ENCODE results near the gene FCRL1.

The FCRL1 gene

DNA sequence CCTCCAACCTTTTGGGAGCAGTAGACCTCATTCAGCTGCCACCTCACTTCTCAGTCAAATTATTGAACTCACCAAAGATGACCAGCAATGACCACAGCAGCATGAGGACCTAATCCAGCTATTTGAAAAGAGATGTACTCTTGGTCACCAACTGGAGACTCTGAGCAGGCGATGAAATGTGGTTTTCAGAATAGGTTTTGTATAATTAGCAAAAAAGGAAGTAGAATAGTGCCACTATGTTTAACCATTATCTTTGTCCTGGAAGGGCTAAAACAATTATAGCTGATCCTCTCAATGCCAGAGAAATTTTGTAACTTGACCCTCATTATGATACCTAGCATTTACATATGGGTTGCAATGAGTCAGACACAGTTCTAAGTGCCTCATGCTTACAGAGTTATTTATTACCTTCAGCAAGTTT lies 42.9 kb downstream of the FCRL1 start, which contains the start of gene FCRL2:
FCRL2 (minus strand) TSS at position 162 of the 421 bp plus-strand sequence; CDS start at position 103, 59 bp downstream.
- DNase-seq (ENCODE audit: low read depth): no peak
- H3K4me3 ChIP-seq (ENCODE audit: low read length): no peak within 1 kb of the TSS
- TF ChIP-seq CTCF (conservative IDR thresholded peaks at IDR 0.05; ENCODE audit: low read depth, low read length): no peak

GRCh38 chr1:157775101-157775870 lies 44.6 kb downstream of the FCRL1 start:
- DNase-seq (ENCODE audit: low read depth): no peak
- TF ChIP-seq CTCF (conservative IDR thresholded peaks at IDR 0.05; ENCODE audit: low read depth, low read length): no peak
- H3K4me3 ChIP-seq (ENCODE audit: low read length): no peak overlapping the region

DNA sequence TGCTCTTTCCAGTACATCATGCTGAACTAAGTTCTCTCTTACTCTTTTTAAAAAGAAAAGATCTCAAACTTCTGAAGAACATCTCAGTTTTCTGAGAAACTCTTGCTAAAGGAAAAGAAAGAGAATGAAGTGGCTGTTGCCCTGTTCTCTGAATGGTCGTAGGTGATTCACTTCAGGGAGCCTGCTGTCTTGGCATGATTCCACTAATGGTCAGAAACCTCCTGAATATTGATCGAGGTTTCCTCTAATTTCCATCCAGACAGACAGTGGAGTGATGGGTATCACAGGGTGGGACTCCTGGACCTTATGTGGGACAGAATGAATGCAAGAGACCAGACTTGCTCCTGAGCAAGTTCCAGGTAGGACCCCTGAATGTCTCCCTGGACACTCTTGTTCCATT lies 45.5 kb downstream of the FCRL1 start:
- no peak for DNase-seq (ENCODE audit: low read depth)
- TF ChIP-seq CTCF (conservative IDR thresholded peaks at IDR 0.05; ENCODE audit: low read depth, low read length): no peak
- H3K4me3 ChIP-seq (ENCODE audit: low read length): no peak overlapping the region

GRCh38 chr1:157773493-157774350 lies 46.2 kb downstream of the FCRL1 start:
- H3K4me3 ChIP-seq (ENCODE audit: low read length): no peak overlapping the region
- no peak for DNase-seq (ENCODE audit: low read depth)

DNA sequence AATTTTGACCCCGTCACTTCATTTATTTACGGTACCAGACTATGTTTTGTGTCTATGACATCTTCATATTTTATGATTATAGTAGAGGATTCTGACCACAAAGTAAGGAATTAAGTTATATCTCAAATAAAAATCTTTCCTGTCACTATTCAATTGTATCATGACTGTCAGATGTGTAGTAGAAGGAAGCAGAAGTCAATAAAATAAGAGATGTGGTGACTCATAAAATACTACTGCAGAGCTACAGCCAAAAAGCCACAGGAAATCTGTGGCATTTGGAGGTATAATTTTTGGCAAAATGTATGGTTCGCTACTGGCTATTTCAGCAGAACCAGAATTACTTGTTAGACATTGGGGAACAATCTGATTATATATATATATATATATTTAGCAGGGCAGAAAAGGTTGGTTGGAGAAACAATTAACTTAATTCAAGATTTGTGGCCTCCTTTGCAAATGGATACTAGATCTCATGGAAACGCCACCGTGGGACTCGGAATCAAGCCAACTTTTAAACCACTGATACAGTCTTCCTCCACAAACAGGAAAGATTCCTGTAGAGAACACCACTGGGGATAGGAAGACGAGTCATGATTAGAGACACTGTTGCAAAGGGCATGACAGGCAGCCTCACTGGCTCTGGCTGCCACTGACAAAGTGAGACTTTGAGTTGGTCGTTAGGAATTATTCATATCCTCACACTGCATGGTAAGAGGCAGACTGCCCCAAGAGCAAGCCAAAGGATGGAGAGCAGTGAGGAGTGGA lies 48.1 kb downstream of the FCRL1 start:
- no peak overlapping the region for H3K4me3 ChIP-seq (ENCODE audit: low read length)
- no peak for DNase-seq (ENCODE audit: low read depth)
- no peak for TF ChIP-seq CTCF (conservative IDR thresholded peaks at IDR 0.05; ENCODE audit: low read depth, low read length)

More at GRCh38 chr1:157773493-157774350, 46.2 kb downstream of the FCRL1 start:
- no peak for TF ChIP-seq CTCF (conservative IDR thresholded peaks at IDR 0.05; ENCODE audit: low read depth, low read length)

GRCh38 chr1:157770442-157771043 lies 49.4 kb downstream of the FCRL1 start:
- peak; percentile 23 for TF ChIP-seq CTCF (conservative IDR thresholded peaks at IDR 0.05; ENCODE audit: low read depth, low read length)
- no peak overlapping the region for H3K4me3 ChIP-seq (ENCODE audit: low read length)
- DNase-seq (ENCODE audit: low read depth): no peak
